HG03521 (cell line): ENCODE measurements around the gene CMTM2.
A peak's percentile ranks its signal among the peaks of the same experiment; 100 is the strongest.
"Not testable (repeated sequence)": the region's sequence is repeated elsewhere in the genome, so short reads cannot be mapped to it uniquely, and the experiment has no call there.

ENCODE experiments used
- ATAC-seq: cut with Tn5 transposase; IDR thresholded peaks from one replicate; pipeline ENCODE4 v1.9.1; 2021; ENCODE audit warnings: mild to moderate bottlenecking, moderate library complexity; ENCODE audit not compliant: unreplicated experiment

The CMTM2 gene

DNA sequence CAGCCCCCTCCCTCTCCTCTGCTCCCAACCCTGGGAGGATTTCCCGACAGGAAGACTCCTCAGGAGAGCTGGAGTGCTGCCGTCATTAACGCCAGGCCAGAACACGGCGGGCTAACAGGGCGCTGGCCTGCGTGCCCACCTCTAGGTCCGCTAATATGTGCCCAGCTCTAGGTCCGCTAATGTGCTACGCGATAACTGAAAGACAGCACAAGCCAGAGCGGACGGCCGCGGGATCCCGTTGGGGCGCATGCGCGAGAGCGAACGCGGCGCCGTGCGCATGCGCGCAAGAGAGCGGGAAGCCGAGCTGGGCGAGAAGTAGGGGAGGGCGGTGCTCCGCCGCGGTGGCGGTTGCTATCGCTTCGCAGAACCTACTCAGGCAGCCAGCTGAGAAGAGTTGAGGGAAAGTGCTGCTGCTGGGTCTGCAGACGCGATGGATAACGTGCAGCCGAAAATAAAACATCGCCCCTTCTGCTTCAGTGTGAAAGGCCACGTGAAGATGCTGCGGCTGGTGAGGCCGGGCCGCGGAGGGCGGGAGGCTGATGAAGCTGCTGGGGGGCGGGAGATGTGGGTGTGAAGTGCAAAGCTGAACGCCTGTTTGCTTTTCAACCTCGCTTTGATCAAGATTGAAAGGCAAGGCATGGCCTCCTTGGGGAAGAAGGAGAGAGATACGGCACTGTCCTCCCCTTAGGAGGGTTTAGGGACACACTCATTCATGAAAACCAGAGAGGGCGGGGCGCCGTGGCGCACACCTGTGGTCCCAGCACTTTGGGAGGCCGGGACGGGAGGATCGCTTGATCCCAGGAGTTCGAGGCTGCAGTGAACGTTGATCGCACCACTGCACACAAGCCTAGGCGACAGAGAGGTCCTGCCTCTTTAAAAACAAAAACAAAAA lies 26.7 kb upstream of the CMTM2 start, which contains the start of gene CKLF:
CKLF (plus strand) TSS at position 291 of the 892 bp plus-strand sequence; CDS start at position 431, 140 bp downstream.
- peak; percentile 71 for ATAC-seq

DNA sequence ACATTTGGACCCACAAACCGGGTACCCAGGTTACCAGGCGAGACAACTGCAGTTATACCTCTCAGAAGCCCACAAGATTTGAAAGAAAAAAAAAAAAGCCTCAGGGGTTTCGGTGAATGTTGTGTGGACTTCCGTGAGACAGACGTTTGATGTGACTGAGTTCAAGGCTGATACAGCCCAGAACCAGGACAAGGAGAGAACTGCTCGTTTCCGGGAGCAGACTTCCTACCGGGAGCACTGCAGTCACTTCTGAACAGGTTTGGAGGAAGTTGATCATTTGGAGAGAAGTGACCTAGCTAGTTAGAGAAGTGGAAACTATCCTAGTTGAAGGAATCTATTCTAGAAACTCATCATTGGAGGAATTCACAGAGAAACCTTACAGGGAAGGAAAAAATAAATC lies 26.0 kb upstream of the CMTM2 start:
- no peak for ATAC-seq

DNA sequence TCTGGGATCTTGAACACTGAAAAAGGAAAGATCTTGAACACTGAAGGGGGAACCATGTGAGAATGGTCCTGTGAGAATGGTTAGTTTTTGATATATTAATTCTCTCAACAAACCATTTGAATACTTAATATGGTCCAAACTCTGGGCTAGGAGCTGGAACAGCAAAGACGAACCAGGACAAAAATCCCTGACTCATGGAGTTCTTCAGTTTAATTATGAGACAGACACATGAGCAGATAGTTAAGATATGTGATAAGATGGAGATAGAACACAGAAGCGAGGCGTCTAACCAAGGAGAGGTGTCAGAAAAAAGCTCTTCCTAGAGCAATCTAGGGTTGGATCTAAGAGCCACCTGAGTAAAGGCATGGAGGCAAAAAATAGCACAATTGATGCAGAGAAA lies 25.2 kb upstream of the CMTM2 start:
- no peak for ATAC-seq

DNA sequence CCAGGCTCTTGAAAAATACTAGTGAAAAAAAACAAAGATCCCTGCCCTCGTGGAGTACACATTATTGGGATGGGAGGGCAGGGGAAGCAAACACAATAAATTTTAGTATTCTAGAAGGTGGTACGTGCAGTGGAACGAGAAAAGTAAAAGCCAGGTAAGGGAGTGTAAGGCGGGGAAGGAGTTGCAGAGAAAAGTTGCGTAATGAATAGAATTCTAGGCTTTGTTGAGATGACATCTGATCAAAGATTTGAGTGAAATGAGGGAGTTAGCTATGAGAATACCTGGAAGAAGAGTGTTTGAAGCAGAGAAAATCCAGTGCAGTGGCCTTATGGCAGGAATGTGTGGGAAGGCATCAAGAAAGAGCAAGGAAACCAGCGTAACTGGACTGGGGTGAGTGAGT lies 24.8 kb upstream of the CMTM2 start:
- ATAC-seq = no peak

DNA sequence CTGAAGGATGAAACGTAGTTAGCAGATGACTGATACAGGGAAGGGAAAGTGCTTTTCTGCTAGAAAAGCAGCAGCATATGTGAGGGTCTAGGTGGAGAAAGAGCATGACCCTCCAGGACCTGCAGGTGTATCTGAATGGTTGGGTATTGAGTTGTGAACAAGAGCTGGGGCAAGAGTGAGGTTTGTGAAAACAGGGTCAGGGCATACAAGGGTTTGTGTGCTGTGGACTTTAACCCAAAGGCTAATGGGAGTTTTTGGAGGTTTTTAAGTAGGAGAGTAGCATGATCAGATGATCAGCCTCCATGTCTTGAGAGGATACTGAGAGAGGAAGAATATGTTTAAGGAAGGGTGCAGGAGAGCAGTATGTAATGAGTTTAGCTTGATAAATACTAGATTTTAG lies 19.2 kb upstream of the CMTM2 start:
- no peak for ATAC-seq

DNA sequence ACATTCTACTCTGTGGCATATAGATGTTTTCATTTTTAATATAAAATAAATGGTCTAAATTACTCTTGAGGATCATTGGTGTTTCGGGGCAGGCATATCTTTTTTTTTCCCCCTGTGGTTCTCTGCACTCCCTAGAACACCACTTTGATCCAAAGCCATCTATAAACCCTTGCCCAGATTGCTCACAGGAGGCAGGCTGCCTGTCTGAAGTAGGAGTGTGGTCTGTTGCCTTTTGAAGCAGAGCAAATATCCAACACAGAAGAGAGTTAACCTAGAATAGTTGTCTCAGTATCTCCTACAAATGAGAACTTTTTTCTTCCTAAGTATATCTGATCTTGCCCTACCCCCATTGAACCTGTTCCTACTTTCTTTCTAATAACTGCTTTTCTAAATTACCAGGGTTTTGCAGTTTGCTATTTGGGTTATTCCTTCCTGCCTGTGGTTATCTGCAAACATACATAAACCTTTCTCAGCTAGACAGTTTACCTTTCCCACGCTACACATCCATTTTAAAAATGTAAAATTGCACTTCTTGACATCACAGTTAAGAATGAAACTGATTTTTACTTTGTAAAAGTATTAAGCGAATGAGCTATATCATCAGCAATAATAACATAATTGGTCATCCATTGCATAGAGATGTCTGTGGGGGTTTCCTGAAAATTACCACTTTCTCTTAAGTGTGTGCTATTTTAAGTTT lies 17.7 kb upstream of the CMTM2 start:
- no peak for ATAC-seq

DNA sequence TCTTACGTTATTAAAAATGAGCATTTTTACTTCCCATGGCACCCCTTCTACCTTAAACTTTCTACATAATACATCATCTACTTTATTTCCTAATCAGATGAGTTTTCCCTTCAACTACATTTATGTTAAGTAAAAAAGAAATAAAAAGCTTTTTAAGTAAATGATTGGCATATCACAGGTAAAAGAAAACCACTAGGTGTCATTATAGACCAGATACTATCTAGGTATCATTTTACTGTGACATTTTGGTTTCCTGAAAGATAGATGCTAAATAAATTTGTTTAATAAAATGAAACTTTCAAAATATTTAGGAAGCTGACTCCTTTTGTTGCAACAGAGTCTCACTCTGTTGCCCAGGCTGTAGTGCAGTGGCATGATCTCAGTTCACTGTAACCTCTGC lies 16.9 kb upstream of the CMTM2 start:
- ATAC-seq = no peak

DNA sequence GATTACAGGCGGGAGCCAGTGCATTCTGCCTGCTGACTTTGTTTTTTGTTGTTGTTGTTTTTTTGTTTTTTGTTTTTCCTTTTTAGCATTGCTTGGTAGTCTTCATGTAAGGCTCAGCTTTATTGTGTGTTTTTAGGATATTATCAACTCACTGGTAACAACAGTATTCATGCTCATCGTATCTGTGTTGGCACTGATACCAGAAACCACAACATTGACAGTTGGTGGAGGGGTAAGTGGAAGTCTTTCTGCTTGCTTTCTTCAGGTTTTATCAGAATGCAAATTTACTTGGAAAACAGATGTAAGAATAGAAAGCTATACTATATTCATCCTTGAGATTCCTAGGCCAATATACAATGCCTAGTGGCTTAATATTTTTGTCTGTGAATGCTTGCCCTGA lies 16.3 kb upstream of the CMTM2 start:
- ATAC-seq = no peak

DNA sequence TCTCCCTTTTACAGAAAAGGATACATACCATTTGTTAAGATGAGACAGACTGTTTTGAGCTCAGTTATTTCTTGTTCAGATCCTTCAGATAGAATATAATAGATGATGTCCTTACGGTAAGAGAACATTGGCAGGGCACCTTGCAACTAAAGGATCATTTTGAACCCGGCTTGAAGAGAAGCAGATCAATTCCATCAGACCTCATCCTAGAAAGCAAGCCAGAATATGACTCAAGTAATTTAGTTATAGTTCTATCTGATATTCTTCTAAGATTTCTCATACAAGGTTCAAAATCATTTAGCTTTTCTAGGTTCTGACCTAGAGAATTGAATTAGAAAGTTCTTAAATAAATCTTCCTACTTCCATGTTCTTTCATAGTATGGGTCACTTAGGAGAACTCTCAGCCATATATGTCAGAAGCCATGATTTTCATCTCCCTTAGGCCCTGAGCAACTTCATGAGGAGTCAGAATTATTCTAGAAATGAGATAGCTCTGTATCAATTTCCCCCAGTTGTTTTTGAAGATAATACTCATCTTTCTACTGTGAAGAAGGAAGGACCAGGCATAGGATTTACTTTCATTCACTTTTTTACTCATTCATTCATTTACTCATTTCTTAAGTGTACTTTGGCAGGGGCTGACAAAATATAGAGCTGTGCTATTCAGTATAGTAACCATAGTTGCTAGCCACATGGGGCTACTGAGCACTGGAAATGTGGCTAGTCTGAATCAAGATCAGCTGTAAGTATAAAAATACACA lies 15.5 kb upstream of the CMTM2 start:
- no peak for ATAC-seq

DNA sequence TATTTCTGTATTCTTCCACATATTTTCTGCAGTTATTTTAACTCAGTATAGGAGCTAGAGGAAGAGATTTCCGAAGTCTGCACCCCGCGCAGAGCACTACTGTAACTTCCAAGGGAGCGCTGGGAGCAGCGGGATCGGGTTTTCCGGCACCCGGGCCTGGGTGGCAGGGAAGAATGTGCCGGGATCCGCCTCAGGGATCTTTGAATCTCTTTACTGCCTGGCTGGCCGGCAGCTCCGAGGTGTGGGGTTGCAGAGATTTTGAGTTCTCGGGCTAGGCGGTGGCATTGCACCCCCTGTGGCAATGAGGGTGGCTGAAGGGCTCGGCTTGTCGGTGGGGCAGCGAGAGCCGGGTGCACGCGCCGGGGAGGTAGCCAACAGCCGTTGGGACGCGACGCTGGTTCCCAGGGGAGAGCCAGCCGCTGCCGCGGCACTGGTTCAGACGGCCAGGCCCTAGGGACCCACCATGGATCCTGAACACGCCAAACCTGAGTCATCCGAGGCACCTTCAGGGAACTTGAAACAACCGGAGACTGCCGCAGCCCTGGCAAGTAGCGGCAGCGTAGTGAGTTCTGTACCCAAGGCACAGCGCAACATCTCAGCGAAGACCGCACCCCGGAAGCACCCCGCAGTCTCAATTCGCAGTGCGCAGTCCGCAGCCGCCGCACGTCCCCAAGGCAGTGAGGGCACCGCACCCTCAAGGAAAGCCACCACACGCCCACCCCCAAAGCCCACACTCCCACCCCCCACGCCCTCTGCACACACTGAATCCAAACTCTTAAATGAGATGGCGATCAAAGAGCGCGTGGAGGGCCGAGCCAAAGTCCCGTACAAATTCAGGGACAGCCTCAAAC lies 13.0 kb upstream of the CMTM2 start, which contains the start of gene CMTM1:
CMTM1 (plus strand) TSS at position 389 of the 851 bp plus-strand sequence; CDS start at position 464, 75 bp downstream.
- no peak for ATAC-seq

DNA sequence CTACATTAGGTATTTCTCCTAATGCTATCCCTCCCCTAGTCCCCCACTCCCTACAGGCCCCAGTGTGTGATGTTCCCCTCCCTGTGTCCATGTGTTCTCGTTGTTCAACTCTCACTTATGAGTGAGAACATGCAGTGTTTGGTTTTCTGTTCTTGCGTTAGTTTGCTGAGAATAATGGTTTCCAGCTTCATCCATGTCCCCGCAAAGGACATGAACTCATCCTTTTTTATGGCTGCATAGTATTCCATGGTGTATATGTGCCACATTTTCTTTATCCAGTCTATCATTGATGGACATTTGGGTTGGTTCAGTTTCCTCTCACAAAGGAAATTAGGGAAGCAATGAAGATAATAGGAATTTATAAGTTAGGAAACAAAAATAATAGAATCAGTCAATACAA lies 12.0 kb upstream of the CMTM2 start:
- ATAC-seq = not testable (repeated sequence)

DNA sequence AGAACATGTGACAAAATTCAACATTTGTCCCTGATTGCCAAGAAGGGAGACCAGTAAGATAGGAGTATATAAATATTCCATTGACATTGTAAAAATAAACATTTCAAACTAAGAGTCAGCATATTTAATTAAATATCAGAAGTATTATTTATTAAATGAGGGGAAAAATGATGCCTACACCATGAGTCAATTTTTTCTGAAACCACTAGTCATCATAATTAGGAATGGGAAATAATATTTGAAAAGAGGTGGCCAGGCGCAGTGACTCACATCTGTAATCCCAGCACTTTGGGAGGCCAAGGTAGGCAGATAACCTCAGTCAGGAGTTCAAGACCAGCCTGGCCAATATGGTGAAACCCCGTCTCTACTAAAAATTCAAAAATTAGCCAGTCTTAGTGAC lies 10.9 kb upstream of the CMTM2 start:
- ATAC-seq = no peak

DNA sequence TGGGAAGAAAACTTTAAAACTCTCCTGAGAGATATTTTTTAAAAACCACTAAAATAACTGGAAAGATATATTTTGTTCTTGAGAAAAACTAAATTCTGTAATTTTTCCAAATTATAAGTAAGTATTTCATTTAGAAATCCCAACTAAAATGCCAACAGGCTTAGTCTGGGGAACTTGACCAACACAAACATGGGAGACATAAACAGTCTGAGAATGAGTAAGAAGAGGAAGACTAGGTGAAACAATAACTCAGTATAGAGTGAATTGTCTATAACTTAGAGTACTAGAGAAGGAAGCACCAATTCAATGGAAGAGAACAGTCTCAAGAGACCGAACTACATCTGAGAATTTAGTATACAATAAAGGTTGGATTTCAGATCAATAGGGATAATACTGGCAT lies 10.1 kb upstream of the CMTM2 start:
- ATAC-seq = no peak

DNA sequence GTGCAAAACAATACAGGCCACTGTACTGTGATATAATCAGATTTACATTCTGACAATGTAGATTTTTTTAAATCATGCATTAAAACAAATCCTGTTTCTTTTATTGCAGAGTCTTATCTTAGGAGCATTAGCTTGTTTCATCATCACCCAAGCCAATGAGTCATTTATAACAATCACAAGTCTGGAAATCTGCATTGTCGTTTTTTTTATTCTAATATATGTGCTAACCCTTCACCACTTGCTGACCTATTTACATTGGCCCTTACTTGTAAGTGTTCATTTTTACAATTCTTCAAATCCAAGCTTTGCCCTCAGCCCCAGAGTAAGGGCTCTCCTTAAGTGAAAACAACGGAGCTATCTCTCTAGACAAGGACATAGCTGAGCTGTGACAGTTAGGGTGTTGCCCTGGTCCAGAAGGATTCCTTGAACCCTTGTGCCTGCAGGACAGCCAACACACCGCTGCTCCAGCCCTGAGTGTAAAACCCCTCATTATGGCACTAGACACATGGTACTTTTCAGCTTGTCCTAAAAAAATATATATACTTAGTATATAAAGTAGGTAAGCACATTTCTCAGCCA lies 9.3 kb upstream of the CMTM2 start:
- no peak for ATAC-seq

DNA sequence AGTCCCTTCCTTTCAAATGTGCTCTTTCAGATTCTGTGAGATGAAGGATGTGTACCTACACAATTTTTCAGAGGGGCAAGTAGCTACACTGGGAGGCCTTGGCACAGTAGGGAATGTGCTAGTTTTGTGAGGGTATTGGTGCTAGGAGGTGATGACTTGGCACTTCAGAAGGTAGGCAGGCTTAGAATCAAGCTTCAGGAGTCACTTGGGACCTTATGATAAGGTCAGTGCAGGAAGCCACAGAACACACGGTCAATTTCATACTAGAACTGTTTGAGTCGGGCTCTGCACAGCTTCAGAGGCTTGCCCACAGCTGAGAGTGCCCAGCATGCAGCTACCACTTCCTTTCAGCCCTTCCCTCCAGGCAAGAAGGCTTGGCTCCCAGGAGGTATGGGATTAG lies 6.9 kb upstream of the CMTM2 start:
- no peak for ATAC-seq

DNA sequence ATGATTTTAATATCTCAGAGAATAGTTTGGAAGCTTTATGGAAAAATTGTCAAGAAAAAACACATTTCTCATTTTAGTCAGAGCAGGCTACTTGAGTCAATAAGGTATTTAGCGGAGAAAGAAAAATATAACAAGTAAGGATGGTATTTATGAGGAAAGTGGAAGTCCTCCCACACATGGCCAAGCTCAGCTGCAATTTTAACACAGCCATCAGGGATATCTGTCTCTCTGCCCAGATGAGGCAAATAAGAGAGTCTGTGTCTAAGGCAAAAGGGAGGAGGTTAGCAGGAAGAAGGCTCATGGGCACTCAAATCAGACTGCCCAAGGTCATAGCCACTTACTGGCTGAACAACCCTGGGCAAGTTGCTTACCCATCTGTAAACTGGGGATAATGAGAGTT lies 5.2 kb upstream of the CMTM2 start:
- ATAC-seq = no peak

DNA sequence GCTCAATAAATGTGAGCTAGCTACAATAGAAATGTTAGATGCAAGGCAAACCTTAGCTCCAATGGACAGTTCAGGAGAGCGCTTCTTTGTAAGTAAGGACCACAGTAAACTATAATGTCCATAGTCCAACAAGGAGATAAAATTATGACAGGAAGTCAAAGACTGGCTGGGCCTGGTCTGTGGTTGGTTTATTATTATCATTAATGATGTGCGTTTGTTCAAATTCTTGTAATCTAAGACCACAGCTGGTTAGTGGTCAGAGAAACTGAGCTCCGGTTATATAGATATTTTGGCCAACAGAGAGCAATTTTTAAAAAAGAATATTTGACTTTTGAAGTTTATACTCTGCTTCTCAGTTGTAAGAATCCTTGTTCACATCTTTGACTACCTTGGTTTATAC lies 4.7 kb upstream of the CMTM2 start:
- ATAC-seq = no peak

DNA sequence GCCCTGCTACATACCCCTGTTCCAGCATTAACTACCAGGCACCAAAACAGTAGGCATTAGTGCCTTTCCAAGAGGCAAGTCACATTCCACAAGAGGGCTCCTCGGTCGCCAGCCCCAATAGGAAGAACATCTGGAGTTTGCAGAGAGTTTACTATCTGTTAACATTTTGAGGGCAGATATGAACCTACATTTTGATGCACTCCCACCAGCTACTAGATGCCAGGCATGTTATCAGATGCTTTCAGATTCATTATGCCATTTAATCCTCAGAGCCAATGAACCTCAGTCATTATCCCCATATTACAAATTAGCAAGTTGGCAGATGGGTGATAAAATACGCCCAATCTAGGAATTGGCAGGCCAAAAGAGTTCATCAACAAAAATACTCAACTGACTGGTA lies 4.2 kb upstream of the CMTM2 start:
- no peak for ATAC-seq

DNA sequence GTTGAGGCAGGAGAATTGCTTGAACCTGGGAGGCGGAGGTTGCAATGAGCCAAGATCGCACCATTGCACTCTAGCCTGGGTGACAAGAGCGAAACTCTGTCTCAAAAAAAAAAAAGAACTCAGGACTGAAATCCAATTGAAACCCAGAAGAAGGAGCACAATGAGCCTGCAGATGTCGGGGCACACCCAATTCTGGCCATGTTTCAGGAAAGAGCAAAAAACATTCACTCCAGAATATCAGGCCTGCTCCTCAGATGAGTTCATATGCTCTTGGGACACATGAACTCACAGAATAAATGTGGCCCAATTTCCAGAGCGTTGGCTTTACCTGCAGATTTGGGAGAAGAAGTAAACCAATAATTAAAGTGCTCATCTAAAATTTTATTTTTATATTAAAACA lies 3.0 kb upstream of the CMTM2 start:
- ATAC-seq = no peak

DNA sequence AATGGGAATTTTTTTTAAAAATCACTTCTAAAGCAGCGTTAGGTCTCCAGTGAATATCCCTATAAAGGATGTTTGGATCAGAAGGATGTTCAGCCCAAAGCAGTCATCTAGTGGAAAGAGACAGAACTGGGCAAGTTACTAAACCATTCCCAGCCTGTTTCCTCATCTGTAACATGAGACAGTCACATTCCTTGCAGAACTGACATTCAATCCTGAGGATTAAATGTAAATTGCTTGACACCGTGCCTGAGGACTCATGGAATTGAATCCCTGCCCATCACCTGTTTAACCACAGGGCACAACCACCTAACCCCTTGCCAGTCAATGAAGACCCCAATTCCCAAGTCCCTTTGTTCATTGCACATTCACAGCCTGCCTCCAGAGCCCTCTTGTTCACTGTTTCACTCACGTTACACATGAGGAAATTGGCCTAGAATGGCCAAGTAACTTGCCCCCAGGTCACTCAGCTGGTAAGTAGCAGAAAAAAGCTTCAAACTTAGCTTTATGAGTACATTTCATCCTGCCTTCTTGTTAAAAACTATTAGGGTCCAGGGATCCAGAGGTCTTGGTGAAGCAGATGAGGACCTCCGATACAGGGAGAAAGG lies 1.4 kb downstream of the CMTM2 start:
- no peak for ATAC-seq
